ENCODE data around the gene CHST12. TPM values are rescaled to one million over a fixed set of nuclear protein-coding genes. Genes with fewer than 3 reads are reported as not detected.

The CHST12 gene
- total and polyA plus RNA-seq, 7 donors: 6.6 to 12.0 (median 8.2) TPM

GRCh38 chr7:2488272-2488645 lies 84.8 kb downstream of the CHST12 start:
- peak overlapping the region; percentile 30 for H3K27ac ChIP-seq
- peak; percentile 80 to 87 for DNase-seq
- H3K4me1 ChIP-seq: peaks cover 11% of the 10 kb centered on the region

DNA sequence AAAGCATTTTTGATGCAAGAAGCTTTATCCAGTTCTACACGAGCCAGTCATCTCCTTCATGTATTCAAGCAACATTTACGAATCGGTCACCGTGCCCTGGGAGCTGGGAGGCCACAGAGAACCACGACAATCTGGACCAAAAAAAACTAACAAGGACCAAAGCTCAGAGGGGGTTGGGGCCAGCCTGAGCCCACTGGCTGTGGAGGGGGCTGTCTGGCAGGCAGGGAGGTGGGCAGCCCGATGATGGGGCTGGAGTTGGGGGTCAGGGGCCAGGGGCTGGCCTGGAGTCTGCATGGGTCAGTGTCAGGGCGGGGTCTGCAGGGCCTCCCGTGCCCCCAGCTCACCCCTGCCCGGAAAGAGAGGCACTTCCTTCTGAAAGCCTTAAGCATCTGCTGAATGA lies 85.3 kb downstream of the CHST12 start:
- Histone ChIP-seq H3K27ac (no peak overlapping the region), H3K4me3 (no peak overlapping the region), H3K9me3 (no peaks in the 10 kb centered on the region), H3K4me1 (peaks cover 14% of the 10 kb centered on the region), H3K36me3 (ENCODE audit: insufficient read depth in 1 of 2, low read depth in 1 of 2) (no peaks in the 10 kb centered on the region), H3K27me3 (ENCODE audit: insufficient read depth in 3 of 3, low read length in 2 of 3) (peaks cover 0 to 23% (median 4%) of the 10 kb centered on the region in 3 donors)
- TF ChIP-seq, protein P1, sequence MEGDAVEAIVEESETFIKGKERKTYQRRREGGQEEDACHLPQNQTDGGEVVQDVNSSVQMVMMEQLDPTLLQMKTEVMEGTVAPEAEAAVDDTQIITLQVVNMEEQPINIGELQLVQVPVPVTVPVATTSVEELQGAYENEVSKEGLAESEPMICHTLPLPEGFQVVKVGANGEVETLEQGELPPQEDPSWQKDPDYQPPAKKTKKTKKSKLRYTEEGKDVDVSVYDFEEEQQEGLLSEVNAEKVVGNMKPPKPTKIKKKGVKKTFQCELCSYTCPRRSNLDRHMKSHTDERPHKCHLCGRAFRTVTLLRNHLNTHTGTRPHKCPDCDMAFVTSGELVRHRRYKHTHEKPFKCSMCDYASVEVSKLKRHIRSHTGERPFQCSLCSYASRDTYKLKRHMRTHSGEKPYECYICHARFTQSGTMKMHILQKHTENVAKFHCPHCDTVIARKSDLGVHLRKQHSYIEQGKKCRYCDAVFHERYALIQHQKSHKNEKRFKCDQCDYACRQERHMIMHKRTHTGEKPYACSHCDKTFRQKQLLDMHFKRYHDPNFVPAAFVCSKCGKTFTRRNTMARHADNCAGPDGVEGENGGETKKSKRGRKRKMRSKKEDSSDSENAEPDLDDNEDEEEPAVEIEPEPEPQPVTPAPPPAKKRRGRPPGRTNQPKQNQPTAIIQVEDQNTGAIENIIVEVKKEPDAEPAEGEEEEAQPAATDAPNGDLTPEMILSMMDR (IDR thresholded peaks at IDR 0.05): no peak
- DNase-seq: no peak
- ATAC-seq: peak in 2 of 4 donors; percentile 2 to 25
- intact Hi-C loops (cut with DNase I): no loop called here
- 15 to 24% (median 20%) methylated on average over 9 of the region's 9 CpGs for WGBS, 3 donors

More at GRCh38 chr7:2488272-2488645, 84.8 kb downstream of the CHST12 start:
- peaks cover 0 to 22% (median 3%) of the 10 kb centered on the region in 3 donors for H3K27me3 ChIP-seq (ENCODE audit: insufficient read depth in 3 of 3, low read length in 2 of 3)
- H3K36me3 ChIP-seq (ENCODE audit: insufficient read depth in 1 of 2, low read depth in 1 of 2): no peaks in the 10 kb centered on the region
- no peaks in the 10 kb centered on the region for H3K9me3 ChIP-seq
- intact Hi-C loops (cut with DNase I): no loop called here
- no peak overlapping the region for H3K4me3 ChIP-seq
- ATAC-seq: peak; percentile 46 to 80 (median 72)
- TF ChIP-seq, protein P1 (IDR thresholded peaks at IDR 0.05): no peak
- WGBS, 3 donors: 14 to 23% (median 19%) methylated on average over 8 of the region's 8 CpGs

- WGBS, 3 donors: 52 to 54% (median 54%) methylated on average over 13 of the region's 13 CpGs
- no peaks in the 10 kb centered on the region for H3K36me3 ChIP-seq (ENCODE audit: insufficient read depth in 1 of 2, low read depth in 1 of 2)
- H3K27ac ChIP-seq: peak overlapping the region; percentile 36
- ATAC-seq (no peak), DNase-seq (no peak)
- H3K9me3 ChIP-seq: no peaks in the 10 kb centered on the region
- peaks cover 0 to 32% (median 5%) of the 10 kb centered on the region in 3 donors for H3K27me3 ChIP-seq (ENCODE audit: insufficient read depth in 3 of 3, low read length in 2 of 3)
- no peak overlapping the region for H3K4me3 ChIP-seq
- intact Hi-C loops (cut with DNase I): no loop called here
- H3K4me1 ChIP-seq: peaks cover 14% of the 10 kb centered on the region
- TF ChIP-seq, protein P1 (IDR thresholded peaks at IDR 0.05): no peak
Measured at GRCh38 chr7:2490181-2490651, 86.8 kb downstream of the CHST12 start.

- Histone ChIP-seq H3K4me1 (peaks cover 14% of the 10 kb centered on the region), H3K27ac (no peak overlapping the region), H3K9me3 (no peaks in the 10 kb centered on the region), H3K36me3 (ENCODE audit: insufficient read depth in 1 of 2, low read depth in 1 of 2) (no peaks in the 10 kb centered on the region), H3K4me3 (no peak overlapping the region), H3K27me3 (ENCODE audit: insufficient read depth in 3 of 3, low read length in 2 of 3) (peaks cover 0 to 44% (median 8%) of the 10 kb centered on the region in 3 donors)
- WGBS, 3 donors: 96 to 98% (median 98%) methylated on average over 2 of the region's 2 CpGs
- TF ChIP-seq, protein P1 (IDR thresholded peaks at IDR 0.05): no peak
- no peak for ATAC-seq
- intact Hi-C loops (cut with DNase I): no loop called here
- DNase-seq: no peak
Measured at GRCh38 chr7:2492038-2492437, 88.6 kb downstream of the CHST12 start.

All from psoas muscle (tissue), 8 donors.